Adipose tissue (tissue), 3 donors: Measurements from ENCODE around the gene LRRC74B. TPM values are rescaled to one million over a fixed set of nuclear protein-coding genes. Genes with fewer than 3 reads are reported as not detected.

Experiments
- H3K27ac ChIP-seq: one replicate; pipeline ENCODE4 v1.5.1; 2013; ENCODE audit warnings: low read depth, low read length
- WGBS, 3 donors: extraction: QIAGEN DNeasy Blood & Tissue Kit; methylation state at CpG; one replicate each; pipeline ENCODE4 v1.1.7; 2013; 5-methylcytosine and 5-hydroxymethylcytosine counted together
- polyA plus RNA-seq, 3 donors: library from polyadenylated mRNA; stranded (reverse); fragments of 200-250 nt; gene quantifications; one replicate each; pipeline ENCODE4 v1.2.3, GENCODE V29; 2013
- donor health status: healthy with polysubstance abuse.
- donor health status: Bipolar disorder and iron deficiency.
- donor health status: healthy.

The LRRC74B gene
- polyA plus RNA-seq, 3 donors = not detected

DNA sequence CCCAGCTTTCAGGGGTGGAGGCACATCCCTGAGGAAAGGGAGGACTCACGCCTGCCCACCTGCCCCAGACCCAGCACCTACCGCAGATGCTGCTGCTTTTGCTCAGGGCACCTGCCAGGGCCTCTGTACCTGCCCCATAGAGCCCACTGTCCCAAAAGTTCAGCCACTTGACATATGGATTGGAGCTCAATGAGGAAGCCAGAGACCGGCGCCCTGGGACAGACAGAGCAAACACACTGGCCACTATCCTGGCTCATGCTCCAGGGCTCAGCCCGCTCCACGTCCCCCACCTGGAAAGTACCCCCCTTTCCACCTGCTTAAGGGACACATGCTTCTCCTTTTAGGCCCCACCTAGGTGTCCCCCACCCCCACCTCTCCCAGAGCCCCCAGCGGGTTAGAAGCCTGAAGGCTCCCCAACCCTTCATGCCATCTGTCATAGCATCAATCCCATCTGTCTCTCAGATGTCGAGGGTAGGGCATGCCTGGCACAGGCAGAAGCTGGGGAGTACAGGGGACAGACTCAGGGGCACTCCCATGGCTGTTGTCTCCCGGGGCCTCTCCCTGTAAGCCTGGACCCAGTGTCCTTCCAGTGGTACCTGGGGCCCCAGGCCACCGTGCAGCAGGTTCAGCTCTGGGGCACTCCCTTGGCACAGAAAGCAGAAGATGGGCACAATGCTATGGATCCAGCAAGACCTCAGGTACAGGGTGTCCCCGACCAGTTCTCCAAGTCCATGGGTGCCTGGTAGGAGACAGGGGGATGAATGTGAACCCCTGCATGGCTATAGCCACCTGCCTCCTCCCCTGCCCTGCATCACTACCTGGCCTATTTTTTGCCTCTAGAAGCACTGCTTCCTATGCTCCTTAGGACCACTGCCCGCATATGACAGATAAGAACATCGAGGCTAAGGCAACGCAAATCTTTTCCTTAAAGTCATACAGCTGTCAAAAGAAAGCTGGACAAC is 33.0 kb upstream of the LRRC74B start:
- H3K27ac ChIP-seq = no peak overlapping the region
- 78 to 89% (median 84%) methylated on average over 14 of the region's 14 CpGs for WGBS, 3 donors

DNA sequence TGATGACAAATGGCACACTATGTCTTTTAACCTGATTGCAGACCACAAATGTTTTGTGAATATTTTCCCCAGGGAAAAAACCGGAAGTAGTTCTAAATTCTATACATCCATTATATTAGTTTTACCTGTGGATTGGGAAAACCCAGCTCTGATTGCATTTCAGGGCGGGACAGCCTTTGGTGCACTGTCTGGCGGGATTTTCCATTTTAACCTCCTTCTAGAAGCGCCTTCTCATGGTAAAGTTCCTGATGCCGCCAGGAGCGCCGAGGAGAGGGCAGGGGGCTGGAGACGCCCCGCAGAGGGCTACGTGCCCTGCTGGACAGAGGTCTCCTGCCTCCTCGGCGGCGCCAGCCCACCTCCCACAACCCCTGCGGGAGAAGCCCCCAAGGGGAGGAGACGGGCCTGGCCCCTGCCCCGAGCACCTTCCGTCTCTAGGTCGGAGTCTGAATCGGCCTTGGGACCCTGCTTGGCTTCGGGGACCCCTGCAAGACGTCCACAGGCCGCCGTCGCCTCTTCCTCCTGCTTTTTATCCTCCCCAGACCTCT is 32.0 kb upstream of the LRRC74B start:
- WGBS, 3 donors = 16 to 21% (median 17%) methylated on average over 22 to 24 of the region's 24 CpGs
- no peak overlapping the region for H3K27ac ChIP-seq

DNA sequence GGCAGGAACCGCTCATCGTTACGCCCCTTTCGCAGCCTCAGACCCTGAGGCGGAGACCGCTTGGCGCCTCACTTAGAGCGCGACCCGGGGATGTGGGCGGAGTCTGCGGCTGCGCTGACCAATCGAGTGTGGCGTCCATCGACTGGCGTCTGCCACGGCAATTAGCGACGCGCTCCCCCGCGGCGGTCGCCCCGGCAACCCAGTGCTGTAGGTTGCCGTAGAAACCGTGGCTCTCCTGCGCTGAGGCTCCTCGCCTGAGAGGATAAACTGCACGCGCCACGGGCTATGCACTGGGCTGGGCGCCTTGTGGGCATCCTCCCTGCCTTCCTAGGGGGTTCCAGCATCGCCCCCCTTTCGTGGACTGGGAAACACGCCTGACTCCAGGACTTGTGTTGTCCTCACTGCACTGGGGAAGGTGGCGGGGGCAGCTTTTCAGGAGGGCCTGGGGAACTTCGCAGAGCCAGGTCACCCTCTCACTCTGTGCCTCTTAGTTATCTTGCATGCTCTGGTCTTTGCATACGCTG is 31.5 kb upstream of the LRRC74B start:
- WGBS, 3 donors = 0 to 2% (median 2%) methylated on average over 40 of the region's 40 CpGs
- H3K27ac ChIP-seq = no peak overlapping the region

DNA sequence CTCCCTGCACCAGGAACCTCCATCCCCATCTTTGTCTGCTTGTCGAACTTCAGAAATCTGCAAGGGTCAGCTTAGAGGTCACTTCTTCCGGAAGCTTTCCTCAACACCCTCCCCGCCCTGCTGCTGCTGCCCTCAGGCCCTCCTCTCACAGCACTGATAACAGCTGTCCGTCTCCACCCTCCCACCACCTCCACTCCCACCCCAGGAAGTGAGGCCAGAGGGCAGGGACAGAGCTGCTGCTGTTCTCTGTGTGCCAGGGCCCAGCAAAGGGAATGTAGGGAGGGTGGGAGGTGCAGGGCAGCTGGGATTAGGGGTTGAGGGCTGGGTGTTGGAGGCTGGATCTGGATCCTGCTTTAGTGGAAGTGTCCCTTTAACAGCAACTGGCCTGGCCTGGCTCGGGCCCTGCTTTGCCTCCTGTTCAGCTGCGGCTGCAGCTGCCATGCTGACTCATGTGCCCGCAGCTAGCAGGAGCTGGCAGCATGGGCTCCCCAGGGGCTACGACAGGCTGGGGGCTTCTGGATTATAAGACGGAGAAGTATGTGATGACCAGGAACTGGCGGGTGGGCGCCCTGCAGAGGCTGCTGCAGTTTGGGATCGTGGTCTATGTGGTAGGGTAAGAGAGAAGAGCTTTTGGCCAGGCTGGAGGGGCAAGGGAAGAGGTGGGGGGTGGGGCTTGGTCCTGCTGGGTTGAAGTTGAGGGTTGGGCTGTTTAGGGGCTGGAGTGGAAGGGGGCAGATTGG is 30.9 kb upstream of the LRRC74B start, which contains the start of gene P2RX6:
TSS of gene P2RX6 (plus strand) at position 440 of the 740 bp plus-strand sequence. CDS start at position 450, 10 bp downstream.
- WGBS, 3 donors = 20 to 29% (median 29%) methylated on average over 12 of the region's 12 CpGs
- no peak within 1 kb of the TSS for H3K27ac ChIP-seq

DNA sequence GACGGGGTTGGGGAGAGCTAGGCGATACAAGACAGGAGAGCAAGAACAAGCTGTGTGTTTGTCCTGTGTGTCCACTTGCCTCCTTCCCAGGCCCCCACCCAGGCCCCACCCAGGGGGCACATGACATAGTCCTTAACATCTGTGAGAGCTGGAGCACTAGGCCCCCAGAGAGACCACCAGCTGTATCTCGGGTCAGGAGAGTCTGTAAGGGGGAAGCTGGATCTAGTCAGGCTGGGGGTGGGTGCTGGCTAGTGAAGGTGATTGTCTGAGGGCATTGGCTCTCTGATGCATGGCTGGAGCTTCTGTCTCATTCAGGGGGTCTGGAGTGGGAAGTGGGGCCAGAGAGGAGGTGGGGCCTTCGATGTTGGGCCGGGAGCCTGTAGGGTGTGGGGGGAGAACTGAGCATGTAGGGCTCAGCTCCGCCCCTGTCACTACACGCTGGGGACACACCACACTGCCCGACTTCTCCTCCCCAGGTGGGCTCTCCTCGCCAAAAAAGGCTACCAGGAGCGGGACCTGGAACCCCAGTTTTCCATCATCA is 30.2 kb upstream of the LRRC74B start:
- no peak overlapping the region for H3K27ac ChIP-seq
- 59 to 71% (median 67%) methylated on average over 10 of the region's 10 CpGs for WGBS, 3 donors

DNA sequence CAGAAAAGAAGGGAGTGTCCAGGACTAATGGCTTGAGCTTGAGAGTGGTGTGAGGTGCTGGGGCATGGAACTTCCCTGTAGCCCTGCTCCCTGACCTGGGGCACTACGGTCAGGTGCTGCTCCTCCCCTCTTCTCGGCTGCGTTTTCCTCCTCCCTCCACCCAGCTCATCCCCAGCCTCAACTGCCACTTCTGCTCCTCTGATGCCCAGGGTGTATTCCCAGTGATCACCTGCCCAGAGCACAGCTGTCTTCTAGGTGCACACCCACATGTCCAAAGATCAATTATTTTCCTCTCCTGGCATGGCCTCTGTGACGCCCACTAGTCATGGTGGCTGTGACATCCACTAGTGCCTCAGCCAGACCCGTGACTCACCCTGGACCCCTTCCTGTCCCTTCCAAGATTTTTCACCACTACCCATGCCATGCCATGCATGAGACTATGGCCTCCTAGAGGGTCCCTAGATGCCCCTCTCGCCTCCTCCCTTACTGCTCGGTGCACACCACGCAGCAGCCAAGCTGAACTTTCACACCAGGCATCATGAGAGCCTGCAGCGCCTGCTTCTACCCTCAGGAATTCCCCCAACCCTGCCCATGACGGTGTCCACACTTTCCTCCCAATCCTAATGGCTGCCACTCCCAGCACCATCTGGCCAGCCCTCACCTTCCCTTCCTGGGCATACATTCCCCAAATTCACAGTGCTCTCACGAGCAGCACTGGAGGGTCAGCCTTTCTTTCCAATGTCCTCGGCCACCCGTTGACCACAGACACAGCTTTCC is 28.9 kb upstream of the LRRC74B start:
- no peak overlapping the region for H3K27ac ChIP-seq
- WGBS, 3 donors = 77 to 85% (median 85%) methylated on average over 13 of the region's 13 CpGs

DNA sequence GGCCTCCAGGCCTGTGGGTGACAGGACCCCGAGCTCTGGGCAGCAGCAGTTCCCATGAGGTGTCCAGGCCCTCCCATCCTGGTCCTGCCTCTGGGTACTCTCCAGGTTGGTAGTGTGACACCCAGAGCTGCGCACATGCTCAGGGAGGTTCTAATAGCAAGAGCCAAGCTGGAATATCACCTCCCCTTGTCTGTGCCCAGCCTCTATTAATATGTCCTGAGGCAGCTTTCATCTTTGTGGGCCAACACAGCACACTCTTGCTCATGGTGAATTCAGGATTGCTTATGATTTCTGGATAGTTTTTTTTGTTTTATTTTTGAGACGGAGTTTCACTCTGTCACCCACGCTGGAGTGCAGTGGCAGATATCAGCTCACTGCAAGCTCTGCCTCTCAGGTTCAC is 27.4 kb upstream of the LRRC74B start:
- no peak overlapping the region for H3K27ac ChIP-seq
- WGBS, 3 donors = 86 to 94% (median 93%) methylated on average over 4 of the region's 4 CpGs

DNA sequence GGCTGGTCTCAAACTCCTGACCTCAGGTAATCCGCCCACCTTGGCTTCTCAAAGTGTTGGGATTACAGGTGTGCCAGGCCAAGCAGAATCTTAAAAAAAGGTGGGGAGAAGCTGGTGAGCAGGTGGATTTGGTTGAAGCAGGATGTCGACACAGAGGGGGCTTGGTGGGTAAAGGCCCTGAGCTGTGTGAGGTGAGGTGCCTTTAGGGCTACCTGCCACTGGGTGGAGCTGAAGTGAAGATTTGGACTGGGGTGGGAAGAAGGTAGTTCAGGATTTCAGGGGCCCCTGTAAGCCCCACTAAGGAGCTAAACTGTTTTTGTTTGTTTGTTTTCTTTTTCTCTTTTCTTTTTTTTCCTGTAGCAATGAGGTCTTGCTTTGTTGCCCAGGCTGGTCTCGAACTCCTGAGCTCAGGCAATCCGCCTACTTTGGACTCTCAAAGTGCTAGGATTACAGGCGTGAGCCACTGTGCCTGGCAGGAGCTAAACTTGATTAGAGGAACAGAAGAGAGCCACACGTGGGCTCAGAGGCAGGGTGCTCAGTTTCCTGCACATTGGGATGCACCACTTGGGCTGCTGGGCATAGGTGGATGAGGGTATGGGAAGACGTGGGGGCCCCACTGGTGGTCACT is 24.8 kb upstream of the LRRC74B start:
- 55 to 64% (median 63%) methylated on average over 7 of the region's 7 CpGs for WGBS, 3 donors
- H3K27ac ChIP-seq = no peak overlapping the region

DNA sequence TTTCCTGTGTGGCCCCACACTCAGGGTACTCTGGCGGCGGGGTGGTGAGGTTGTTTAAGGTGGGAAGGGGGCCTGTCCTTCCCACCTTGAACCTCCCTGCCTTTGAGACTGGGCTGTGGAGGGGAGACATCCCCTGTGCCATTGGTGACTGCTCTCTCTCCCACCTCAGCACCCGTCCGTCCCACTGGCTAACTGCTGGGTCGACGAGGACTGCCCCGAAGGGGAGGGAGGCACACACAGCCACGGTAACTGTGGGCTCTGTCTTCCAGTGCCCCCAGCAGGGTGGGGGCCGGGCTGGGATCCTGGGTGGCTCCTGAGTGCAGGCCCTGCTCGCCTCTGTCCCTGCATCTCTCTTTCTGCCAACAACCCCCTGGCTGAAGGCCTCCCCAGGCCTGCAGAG is 23.2 kb upstream of the LRRC74B start:
- 65 to 78% (median 76%) methylated on average over 10 of the region's 10 CpGs for WGBS, 3 donors
- no peak overlapping the region for H3K27ac ChIP-seq

DNA sequence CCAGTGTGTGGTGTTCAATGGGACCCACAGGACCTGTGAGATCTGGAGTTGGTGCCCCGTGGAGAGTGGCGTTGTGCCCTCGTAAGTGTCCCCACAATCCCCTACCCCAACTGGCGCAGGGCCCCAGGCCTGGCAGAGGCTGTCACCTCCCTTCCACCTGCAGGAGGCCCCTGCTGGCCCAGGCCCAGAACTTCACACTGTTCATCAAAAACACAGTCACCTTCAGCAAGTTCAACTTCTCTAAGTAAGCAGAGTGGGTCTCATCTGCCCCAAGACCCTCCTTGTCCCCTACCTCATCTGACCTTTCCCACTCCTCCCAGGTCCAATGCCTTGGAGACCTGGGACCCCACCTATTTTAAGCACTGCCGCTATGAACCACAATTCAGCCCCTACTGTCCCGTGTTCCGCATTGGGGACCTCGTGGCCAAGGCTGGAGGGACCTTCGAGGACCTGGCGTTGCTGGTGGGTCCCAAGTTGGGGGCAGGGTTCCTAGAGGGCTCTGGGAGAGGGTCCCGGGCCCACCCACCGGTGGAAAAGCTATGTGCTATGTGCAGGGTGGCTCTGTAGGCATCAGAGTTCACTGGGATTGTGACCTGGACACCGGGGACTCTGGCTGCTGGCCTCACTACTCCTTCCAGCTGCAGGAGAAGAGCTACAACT is 22.7 kb upstream of the LRRC74B start:
- H3K27ac ChIP-seq = no peak overlapping the region
- 71 to 89% (median 86%) methylated on average over 11 to 13 of the region's 13 CpGs for WGBS, 3 donors

DNA sequence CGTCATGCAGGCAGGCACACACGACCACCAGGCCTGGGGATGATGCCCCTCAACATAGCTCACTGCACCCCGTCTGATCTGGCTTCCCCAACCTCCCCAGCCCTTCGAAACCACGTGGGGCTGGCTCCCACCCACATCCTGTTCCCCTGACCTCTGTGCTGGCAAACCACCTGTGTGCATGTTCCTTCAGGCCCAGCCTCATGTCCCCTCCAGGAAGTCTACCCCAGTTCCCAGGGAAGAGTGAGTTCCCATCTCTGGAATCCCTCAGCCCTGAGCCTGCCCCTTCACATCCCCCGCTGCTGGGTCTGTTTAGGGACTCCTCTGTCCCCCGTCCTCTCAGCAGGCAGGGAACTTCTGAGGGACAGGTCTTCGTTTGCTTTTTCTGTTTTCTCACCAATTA is 20.5 kb upstream of the LRRC74B start:
- 54 to 67% (median 56%) methylated on average over 8 of the region's 8 CpGs for WGBS, 3 donors
- H3K27ac ChIP-seq = no peak overlapping the region

DNA sequence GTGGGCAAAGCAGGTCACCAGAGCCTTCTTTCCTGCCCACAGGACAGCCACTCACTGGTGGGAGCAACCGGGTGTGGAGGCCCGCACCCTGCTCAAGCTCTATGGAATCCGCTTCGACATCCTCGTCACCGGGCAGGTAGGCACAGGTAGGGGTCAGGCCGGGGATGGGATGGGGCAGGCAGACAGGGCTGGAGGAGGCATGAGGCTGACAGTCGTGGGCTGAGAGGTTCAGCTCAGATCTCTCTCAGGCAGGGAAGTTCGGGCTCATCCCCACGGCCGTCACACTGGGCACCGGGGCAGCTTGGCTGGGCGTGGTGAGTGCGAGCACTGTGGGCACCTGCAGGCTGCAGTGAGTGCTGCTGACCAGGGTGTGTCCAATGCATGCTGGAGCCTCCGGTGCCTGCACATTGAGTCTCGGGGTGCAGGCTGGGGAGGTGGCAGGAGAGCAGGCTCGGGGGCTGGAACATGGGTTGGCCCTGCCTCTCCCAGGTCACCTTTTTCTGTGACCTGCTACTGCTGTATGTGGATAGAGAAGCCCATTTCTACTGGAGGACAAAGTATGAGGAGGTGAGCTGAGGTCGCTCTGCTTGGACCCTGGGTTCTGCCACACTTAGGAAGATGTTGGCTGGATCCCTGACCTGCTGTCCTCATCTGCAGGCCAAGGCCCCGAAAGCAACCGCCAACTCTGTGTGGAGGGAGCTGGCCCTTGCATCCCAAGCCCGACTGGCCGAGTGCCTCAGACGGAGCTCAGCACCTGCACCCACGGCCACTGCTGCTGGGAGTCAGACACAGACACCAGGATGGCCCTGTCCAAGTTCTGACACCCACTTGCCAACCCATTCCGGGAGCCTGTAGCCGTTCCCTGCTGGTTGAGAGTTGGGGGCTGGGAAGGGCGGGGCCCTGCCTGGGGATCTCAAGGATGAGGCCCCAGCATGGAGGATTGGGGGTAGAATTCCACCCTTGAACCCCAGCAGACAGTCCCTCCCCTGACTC is 19.7 kb upstream of the LRRC74B start:
- no peak overlapping the region for H3K27ac ChIP-seq
- 85 to 92% (median 89%) methylated on average over 27 of the region's 27 CpGs for WGBS, 3 donors

DNA sequence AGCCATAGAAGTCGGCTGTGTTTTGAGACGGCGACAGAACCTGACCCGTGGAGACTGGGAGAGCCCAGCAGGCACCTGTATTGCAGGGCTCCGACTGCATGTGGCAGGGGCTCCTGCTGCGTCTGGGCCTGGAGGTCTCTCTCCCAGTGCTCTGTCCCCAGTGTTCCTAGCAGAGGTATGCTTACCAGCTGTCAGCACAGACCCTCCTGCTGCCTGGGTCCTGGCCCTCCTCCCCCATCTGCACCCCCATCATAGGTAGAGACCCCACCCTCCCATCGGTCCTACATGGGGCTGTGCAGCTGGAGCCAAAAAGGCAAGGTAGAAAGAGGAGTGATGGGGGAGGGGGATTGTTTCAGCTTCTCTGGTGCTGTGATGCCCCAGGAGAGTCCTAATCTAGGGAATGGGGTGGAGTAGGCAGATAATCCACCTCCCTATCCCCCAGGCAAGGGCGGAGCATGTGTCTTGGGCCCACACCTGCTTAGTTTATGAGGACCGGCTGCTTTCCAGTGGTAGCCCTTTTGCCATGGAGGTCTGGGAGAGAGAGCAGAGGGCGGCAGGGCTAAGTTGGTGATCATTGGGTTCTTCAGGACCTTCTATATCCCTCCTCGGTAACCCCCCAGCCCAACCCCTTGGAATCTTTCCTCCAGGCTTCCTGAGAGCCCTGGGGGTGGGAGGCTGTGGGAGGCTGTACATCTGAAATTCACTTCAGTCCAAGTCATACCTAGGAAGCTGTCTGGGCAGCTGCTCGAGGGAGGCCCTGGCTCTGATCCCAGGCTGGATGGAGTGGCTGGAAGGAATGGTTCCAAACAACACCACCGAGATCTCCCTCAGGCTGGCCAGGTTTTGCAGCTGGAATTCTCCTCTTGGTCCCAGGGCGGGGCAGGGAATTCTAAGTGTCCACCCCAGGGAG is 18.7 kb upstream of the LRRC74B start:
- WGBS, 3 donors = 70 to 75% (median 72%) methylated on average over 14 of the region's 14 CpGs
- H3K27ac ChIP-seq = no peak overlapping the region

DNA sequence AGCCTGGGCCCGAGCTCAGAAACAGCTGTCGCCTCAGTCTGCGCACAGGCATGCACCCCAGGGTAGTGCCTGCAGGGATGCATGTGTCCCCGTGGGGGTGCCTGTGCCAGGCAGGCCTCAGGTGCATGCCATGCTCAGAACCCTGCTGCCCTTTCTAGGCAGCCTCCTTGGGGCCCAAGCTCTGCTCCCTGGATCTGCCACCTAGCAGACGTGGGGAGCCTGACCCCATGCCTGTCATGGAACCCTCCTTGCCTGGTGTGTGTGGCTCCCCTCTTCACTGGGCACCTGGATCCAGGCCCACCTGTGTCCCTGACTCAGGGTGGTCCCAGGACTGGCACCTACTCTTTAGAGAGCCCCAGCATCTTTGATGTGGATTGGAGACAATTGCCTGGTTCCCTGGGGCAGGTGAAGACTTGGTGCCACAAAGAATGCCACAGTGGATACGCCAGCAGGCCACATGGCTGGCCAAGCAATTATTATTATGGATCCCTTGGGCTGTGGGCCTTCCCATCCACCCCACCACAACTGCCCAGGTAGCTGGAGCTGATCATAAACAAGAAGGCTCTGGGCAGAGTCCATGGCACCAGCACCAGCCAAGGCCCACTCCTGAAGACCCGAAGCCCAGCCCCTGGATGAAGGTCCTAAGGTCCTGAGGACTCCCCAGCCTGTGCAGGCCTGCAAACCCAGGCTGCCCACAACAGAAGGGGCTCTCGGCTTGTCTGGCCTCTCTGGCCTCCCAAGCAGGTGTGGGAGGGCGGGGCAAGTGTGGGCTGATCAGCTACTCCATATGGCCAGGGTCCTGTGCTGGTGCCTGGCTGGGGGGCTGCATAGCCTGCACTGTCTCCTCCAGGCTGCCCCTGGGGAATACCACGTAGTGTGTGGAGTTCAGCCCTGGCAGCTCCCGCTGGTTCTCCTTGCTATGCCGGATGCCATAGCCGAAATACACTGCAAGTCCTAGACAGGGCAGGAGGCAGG is 17.2 kb upstream of the LRRC74B start:
- 88 to 92% (median 89%) methylated on average over 13 of the region's 13 CpGs for WGBS, 3 donors
- H3K27ac ChIP-seq = no peak overlapping the region
